Trophoblast cell (in vitro differentiated cells and primary cell): ENCODE measurements around the gene RSPH3.
A peak's percentile ranks its signal among the peaks of the same experiment; 100 is the strongest.

Experiments
- DNase-seq, 2 donors: peaks; one replicate each; pipeline ENCODE4 v3.0.0-alpha.2; 2016
- H2AFZ ChIP-seq: 2 replicates; pipeline ENCODE4 v1.6.1; 2013; ENCODE audit warnings: low read length, moderate library complexity, mild to moderate bottlenecking; ENCODE audit not compliant: insufficient read depth, poor library complexity
- H2AK5ac ChIP-seq: 2 replicates; pipeline ENCODE4 v1.6.1; 2013; ENCODE audit warnings: mild to moderate bottlenecking, low read length
- H2BK120ac ChIP-seq: 2 replicates; pipeline ENCODE4 v1.6.1; 2013; ENCODE audit warnings: low read length, mild to moderate bottlenecking, moderate library complexity; ENCODE audit not compliant: insufficient read depth, poor library complexity
- H2BK12ac ChIP-seq: 2 replicates; pipeline ENCODE4 v1.6.1; 2013; ENCODE audit warnings: mild to moderate bottlenecking, low read length, moderate library complexity
- H2BK5ac ChIP-seq: 2 replicates; pipeline ENCODE4 v1.6.1; 2013; ENCODE audit warnings: low read length, low read depth, moderate library complexity, mild to moderate bottlenecking; ENCODE audit not compliant: poor library complexity
- H3K14ac ChIP-seq: 2 replicates; pipeline ENCODE4 v1.6.1; 2013; ENCODE audit warnings: mild to moderate bottlenecking, low read length
- H3K18ac ChIP-seq: 2 replicates; pipeline ENCODE4 v1.6.1; 2013; ENCODE audit warnings: mild to moderate bottlenecking, low read length
- H3K23ac ChIP-seq: 2 replicates; pipeline ENCODE4 v1.6.1; 2013; ENCODE audit warnings: low read length
- H3K27ac ChIP-seq: 2 replicates; pipeline ENCODE4 v1.5.1; 2013; ENCODE audit warnings: low read depth, mild to moderate bottlenecking, inconsistent platforms, low read length, moderate library complexity
- H3K27me3 ChIP-seq: 2 replicates; pipeline ENCODE4 v1.6.1; 2013; ENCODE audit warnings: inconsistent platforms, mild to moderate bottlenecking, low read length, moderate library complexity; ENCODE audit not compliant: insufficient read depth
- H3K36me3 ChIP-seq, 2 experiments: 1 replicate in 1 of 2; 2 replicates in 1 of 2; pipeline ENCODE4 v1.6.1; 2013; ENCODE audit warnings: low read length in 2 of 2, mild to moderate bottlenecking in 2 of 2, moderate library complexity in 1 of 2; ENCODE audit not compliant: insufficient read depth in 2 of 2, control insufficient read depth in 1 of 2
- H3K4ac ChIP-seq: 2 replicates; pipeline ENCODE4 v1.6.1; 2013; ENCODE audit warnings: low read depth, mild to moderate bottlenecking, low read length, moderate library complexity
- H3K4me1 ChIP-seq, 2 experiments: 1 replicate in 1 of 2; 2 replicates in 1 of 2; pipeline ENCODE4 v1.6.1; 2013; ENCODE audit warnings: low read length in 2 of 2, mild to moderate bottlenecking in 2 of 2, moderate library complexity in 1 of 2; ENCODE audit not compliant: insufficient read depth in 2 of 2, control insufficient read depth in 1 of 2
- H3K4me2 ChIP-seq: 2 replicates; pipeline ENCODE4 v1.6.1; 2013; ENCODE audit warnings: inconsistent platforms, mild to moderate bottlenecking, low read length, moderate library complexity
- H3K4me3 ChIP-seq: 2 replicates; pipeline ENCODE4 v1.5.1; 2013; ENCODE audit warnings: mild to moderate bottlenecking, low read depth, low read length, inconsistent platforms
- H3K79me1 ChIP-seq: one replicate; pipeline ENCODE4 v1.6.1; 2013; ENCODE audit warnings: low read length
- H3K79me2 ChIP-seq: 2 replicates; pipeline ENCODE4 v1.6.1; 2013; ENCODE audit warnings: low read length, mild to moderate bottlenecking; ENCODE audit not compliant: control insufficient read depth, insufficient read depth, poor library complexity
- H3K9ac ChIP-seq: 2 replicates; pipeline ENCODE4 v1.6.1; 2013; ENCODE audit warnings: mild to moderate bottlenecking, low read length
- H3K9me3 ChIP-seq: 2 replicates; pipeline ENCODE4 v1.6.1; 2013; ENCODE audit warnings: low read depth, mild to moderate bottlenecking, control low read depth, inconsistent platforms, low read length; ENCODE audit not compliant: insufficient read depth
- H4K12ac ChIP-seq: 2 replicates; pipeline ENCODE4 v1.6.1; 2013; ENCODE audit warnings: low read depth, mild to moderate bottlenecking, low read length, moderate library complexity
- H4K8ac ChIP-seq: 2 replicates; pipeline ENCODE4 v1.6.1; 2013; ENCODE audit warnings: low read depth, mild to moderate bottlenecking, low read length, moderate library complexity
- H4K91ac ChIP-seq: one replicate; pipeline ENCODE4 v1.6.1; 2013; ENCODE audit warnings: low read depth, mild to moderate bottlenecking, low read length, moderate library complexity
- WGBS: extraction: QIAGEN DNeasy Blood & Tissue Kit; methylation state at CpG from one replicate; pipeline ENCODE4 v1.1.7; 2013; ENCODE audit warnings: missing lambda C conversion rate; ENCODE audit not compliant: insufficient read length, insufficient coverage; ENCODE audit errors: extremely low coverage; 5-methylcytosine and 5-hydroxymethylcytosine counted together

RSPH3 gene

DNA sequence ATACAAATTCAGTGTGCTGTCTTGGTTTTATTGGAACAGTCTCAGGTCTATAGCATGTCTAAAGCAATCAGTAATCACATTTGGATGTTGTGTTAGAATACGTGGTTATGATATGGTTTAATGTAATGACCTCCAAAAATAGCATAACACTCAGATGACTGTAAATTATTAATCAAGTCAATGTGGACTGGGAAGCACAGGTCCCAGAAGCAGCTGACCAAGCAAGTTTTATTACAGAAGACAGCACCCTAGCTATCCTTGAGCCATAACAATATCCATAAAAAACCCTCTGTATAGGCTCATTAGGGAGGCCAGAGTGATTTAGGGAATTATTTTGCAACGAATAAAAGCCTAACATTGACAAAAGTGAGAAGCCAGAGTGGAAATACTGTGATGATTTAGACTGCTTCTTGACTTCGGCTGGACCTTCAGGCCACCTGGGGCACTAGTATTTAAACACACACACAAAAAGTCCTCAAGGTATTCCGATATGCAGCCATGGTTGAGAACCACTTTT lies 66.9 kb downstream of the RSPH3 start:
- H3K27ac ChIP-seq, result no peak overlapping the region
- H3K36me3 ChIP-seq, result no peaks in the 10 kb centered on the region
- no peak overlapping the region for H2AK5ac ChIP-seq
- no peak overlapping the region for H3K23ac ChIP-seq
- no peaks in the 10 kb centered on the region for H3K27me3 ChIP-seq
- H3K9me3 ChIP-seq, result no peaks in the 10 kb centered on the region
- H3K14ac ChIP-seq, result no peak overlapping the region
- no peak for DNase-seq
- H3K18ac ChIP-seq, result no peak overlapping the region
- no peak overlapping the region for H2BK5ac ChIP-seq
- no peak overlapping the region for H3K4me2 ChIP-seq
- no peak overlapping the region for H4K91ac ChIP-seq
- H4K8ac ChIP-seq, result no peak overlapping the region
- H3K4me1 ChIP-seq, result peaks cover 5 to 6% of the 10 kb centered on the region in 2 experiments
- H2BK120ac ChIP-seq, result no peak overlapping the region
- H3K4me3 ChIP-seq, result no peak overlapping the region
- no peak overlapping the region for H2BK12ac ChIP-seq
- peaks cover 6% of the 10 kb centered on the region for H3K79me1 ChIP-seq
- H2AFZ ChIP-seq, result no peak overlapping the region
- peaks cover under 1% of the 10 kb centered on the region for H3K79me2 ChIP-seq
- H3K9ac ChIP-seq, result no peak overlapping the region
- H4K12ac ChIP-seq, result no peak overlapping the region
- no CpG with 5 or more reads among the region's 4 CpGs for WGBS
- H3K4ac ChIP-seq, result no peak overlapping the region

DNA sequence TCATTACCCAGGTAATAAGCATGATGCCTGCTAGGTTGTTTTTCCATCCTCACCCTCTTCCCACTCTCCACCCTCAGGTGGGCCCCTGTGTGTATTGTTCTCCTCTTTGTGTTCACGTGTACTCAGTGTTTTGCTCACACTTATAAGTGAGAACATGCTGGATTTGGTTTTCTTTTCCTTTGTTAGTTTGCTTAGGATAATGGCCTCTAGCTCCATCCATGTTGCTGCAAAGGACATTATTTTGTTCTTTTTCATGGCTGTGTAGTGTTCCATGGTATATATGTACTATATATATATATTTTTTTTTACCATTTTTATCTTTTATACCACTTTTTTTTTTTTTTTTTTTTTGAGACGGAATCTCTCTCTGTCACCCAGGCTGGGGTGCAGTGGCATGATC lies 71.9 kb downstream of the RSPH3 start:
- Histone ChIP-seq H2AK5ac (no peak overlapping the region), H3K23ac (no peak overlapping the region), H3K4me3 (no peak overlapping the region), H3K79me2 (no peaks in the 10 kb centered on the region), H3K9me3 (no peaks in the 10 kb centered on the region), H4K12ac (no peak overlapping the region), H3K79me1 (no peaks in the 10 kb centered on the region), H3K18ac (no peak overlapping the region), H3K27me3 (no peaks in the 10 kb centered on the region), H3K9ac (no peak overlapping the region), H3K4me1 (peaks cover 3 to 7% of the 10 kb centered on the region in 2 experiments), H3K4me2 (no peak overlapping the region), H3K36me3 (no peaks in the 10 kb centered on the region), H3K27ac (no peak overlapping the region), H3K14ac (no peak overlapping the region), H2AFZ (no peak overlapping the region), H4K91ac (no peak overlapping the region), H4K8ac (no peak overlapping the region), H2BK5ac (no peak overlapping the region), H2BK12ac (no peak overlapping the region), H2BK120ac (no peak overlapping the region), H3K4ac (no peak overlapping the region)
- no CpG with 5 or more reads among the region's 2 CpGs for WGBS
- DNase-seq, result no peak

DNA sequence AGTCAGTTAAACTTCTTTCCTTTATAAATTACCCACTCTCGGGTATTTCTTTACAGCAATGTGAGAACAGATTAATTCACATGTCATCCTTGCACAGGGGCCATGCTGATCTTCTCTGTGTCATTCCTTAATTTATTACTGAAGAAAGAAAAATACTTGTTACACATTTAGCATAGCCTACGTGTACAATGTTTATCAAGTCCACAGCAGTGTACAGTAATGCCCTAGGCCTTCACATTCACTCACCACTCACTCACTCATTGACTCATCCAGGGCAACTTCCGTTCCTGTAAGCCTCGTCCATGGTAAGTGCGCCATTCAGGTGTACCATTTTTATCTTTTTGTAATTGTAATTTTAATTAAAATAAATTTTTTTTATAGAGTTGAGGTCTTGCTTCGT lies 73.6 kb downstream of the RSPH3 start:
- no peak overlapping the region for H3K4me2 ChIP-seq
- no peak overlapping the region for H2AFZ ChIP-seq
- no peak overlapping the region for H3K4me3 ChIP-seq
- H2BK120ac ChIP-seq, result no peak overlapping the region
- no peak overlapping the region for H3K4ac ChIP-seq
- no peak overlapping the region for H4K12ac ChIP-seq
- no peaks in the 10 kb centered on the region for H3K9me3 ChIP-seq
- H2BK12ac ChIP-seq, result no peak overlapping the region
- WGBS, result no CpG with 5 or more reads among the region's 6 CpGs
- no peak overlapping the region for H3K14ac ChIP-seq
- H3K27me3 ChIP-seq, result no peaks in the 10 kb centered on the region
- no peaks in the 10 kb centered on the region for H3K36me3 ChIP-seq
- DNase-seq, result peak; percentile 46 to 67
- H3K9ac ChIP-seq, result no peak overlapping the region
- no peak overlapping the region for H4K8ac ChIP-seq
- no peak overlapping the region for H4K91ac ChIP-seq
- H3K27ac ChIP-seq, result no peak overlapping the region
- H2BK5ac ChIP-seq, result no peak overlapping the region
- H3K79me1 ChIP-seq, result peaks cover 3% of the 10 kb centered on the region
- peaks cover 3 to 12% of the 10 kb centered on the region in 2 experiments for H3K4me1 ChIP-seq
- H2AK5ac ChIP-seq, result no peak overlapping the region
- no peak overlapping the region for H3K18ac ChIP-seq
- H3K79me2 ChIP-seq, result no peaks in the 10 kb centered on the region
- H3K23ac ChIP-seq, result no peak overlapping the region

DNA sequence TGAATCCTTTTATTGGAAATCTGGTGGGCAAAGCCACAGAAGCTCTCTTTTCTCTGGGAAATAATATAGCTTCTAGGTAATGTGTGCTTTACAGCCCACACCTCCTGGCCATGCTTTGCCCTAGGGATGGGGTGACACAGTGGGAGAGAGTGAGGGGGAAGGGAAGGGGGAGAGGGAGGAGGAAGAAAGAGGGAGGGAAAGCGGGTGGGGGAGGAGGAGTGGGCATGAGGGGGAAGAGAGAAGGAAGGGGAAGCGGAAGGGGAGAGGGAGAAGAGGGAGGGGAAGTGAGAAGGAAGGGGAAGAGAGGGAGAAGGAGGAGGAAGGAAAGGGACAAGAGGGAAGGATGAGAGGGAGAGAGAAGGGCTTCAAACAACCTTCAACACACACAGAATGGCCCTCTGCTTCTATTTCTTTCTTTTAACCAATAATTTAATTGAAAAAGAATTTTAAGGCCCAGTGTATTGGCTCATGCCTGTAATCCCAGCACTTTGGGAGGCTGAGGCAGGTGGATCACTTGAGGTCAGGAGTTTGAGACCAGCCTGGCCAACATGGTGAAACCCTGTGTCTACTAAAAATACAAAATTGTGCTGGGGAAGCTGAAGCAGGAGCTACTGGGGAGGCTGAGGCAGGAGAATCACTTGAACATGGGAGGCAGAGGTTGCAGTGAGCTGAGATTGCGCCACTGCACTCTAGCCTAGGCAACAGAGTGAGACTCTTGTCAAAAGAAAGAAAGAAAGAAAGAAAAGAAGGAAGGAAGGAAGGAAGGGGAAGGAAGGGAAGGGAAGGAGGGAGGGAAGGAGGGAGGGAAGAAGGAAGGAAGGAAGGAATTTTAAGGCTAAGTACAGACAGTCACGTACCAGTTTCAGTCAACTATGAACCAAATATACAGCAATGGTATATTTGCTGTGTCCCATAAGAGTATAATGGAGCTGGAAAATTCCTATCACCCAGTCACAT lies 75.2 kb downstream of the RSPH3 start:
- H2AFZ ChIP-seq, result no peak overlapping the region

More for the DNA sequence above, 75.2 kb downstream of the RSPH3 start:
- Histone ChIP-seq H3K27me3 (no peaks in the 10 kb centered on the region), H4K12ac (no peak overlapping the region), H3K79me1 (peaks cover 6% of the 10 kb centered on the region), H3K4ac (no peak overlapping the region), H2AK5ac (no peak overlapping the region), H3K4me3 (no peak overlapping the region), H3K4me1 (peaks cover 6 to 15% of the 10 kb centered on the region in 2 experiments), H3K4me2 (peak overlapping the region; percentile 41), H3K9ac (no peak overlapping the region), H2BK120ac (peak overlapping the region; percentile 43), H2BK5ac (no peak overlapping the region), H3K27ac (no peak overlapping the region), H4K91ac (peak overlapping the region; percentile 20), H3K23ac (no peak overlapping the region), H2BK12ac (no peak overlapping the region), H3K79me2 (peaks cover 2% of the 10 kb centered on the region), H3K36me3 (no peaks in the 10 kb centered on the region), H3K9me3 (no peaks in the 10 kb centered on the region), H3K18ac (no peak overlapping the region), H3K14ac (no peak overlapping the region), H4K8ac (no peak overlapping the region)
- DNase-seq, result no peak
- 82% methylated on average over 2 of the region's 4 CpGs for WGBS
